ENCODE data around the gene ARHGEF2.
"Not testable (repeated sequence)": the region's sequence is repeated elsewhere in the genome, so short reads cannot be mapped to it uniquely, and the experiment has no call there.

Gene ARHGEF2

GRCh38 chr1:156003923-156004188 is 25.5 kb upstream of the ARHGEF2 start:
- no peak for DNase-seq
- TF ChIP-seq POLR2A (IDR thresholded peaks at IDR 0.05; ENCODE audit: low read length) (no peak), GATA1 (IDR thresholded peaks at IDR 0.05; ENCODE audit: low read depth, low read length) (no peak)

- no peak for TF ChIP-seq POLR2A (IDR thresholded peaks at IDR 0.05; ENCODE audit: low read length)
- no peak for TF ChIP-seq GATA1 (IDR thresholded peaks at IDR 0.05; ENCODE audit: low read depth, low read length)
- DNase-seq: no peak
Observed at GRCh38 chr1:156002188-156002911, 24.0 kb upstream of the ARHGEF2 start.

- no peak for TF ChIP-seq GATA1 (IDR thresholded peaks at IDR 0.05; ENCODE audit: low read depth, low read length)
- no peak for TF ChIP-seq POLR2A (IDR thresholded peaks at IDR 0.05; ENCODE audit: low read length)
- DNase-seq: no peak
Observed at GRCh38 chr1:156001662-156002171, 23.4 kb upstream of the ARHGEF2 start.

GRCh38 chr1:156001021-156001661 is 22.8 kb upstream of the ARHGEF2 start:
- TF ChIP-seq GATA1 (IDR thresholded peaks at IDR 0.05; ENCODE audit: low read depth, low read length): no peak
- no peak for TF ChIP-seq POLR2A (IDR thresholded peaks at IDR 0.05; ENCODE audit: low read length)
- DNase-seq: no peak

- DNase-seq: no peak
- TF ChIP-seq GATA1 (IDR thresholded peaks at IDR 0.05; ENCODE audit: low read depth, low read length) (no peak), POLR2A (IDR thresholded peaks at IDR 0.05; ENCODE audit: low read length) (no peak)
Observed at GRCh38 chr1:155999964-156000363, 21.6 kb upstream of the ARHGEF2 start.

- DNase-seq: no peak
- TF ChIP-seq POLR2A (IDR thresholded peaks at IDR 0.05; ENCODE audit: low read length) (no peak), GATA1 (IDR thresholded peaks at IDR 0.05; ENCODE audit: low read depth, low read length) (no peak)
Observed at GRCh38 chr1:155996166-155996565, 17.8 kb upstream of the ARHGEF2 start.

GRCh38 chr1:155993595-155993994 is 15.2 kb upstream of the ARHGEF2 start:
- no peak for DNase-seq
- no peak for TF ChIP-seq POLR2A (IDR thresholded peaks at IDR 0.05; ENCODE audit: low read length)
- no peak for TF ChIP-seq GATA1 (IDR thresholded peaks at IDR 0.05; ENCODE audit: low read depth, low read length)

GRCh38 chr1:155990005-155990739 is 11.8 kb upstream of the ARHGEF2 start:
- TF ChIP-seq POLR2A (IDR thresholded peaks at IDR 0.05; ENCODE audit: low read length) (no peak), GATA1 (IDR thresholded peaks at IDR 0.05; ENCODE audit: low read depth, low read length) (no peak)
- no peak for DNase-seq

GRCh38 chr1:155989242-155990004 is 11.1 kb upstream of the ARHGEF2 start:
- TF ChIP-seq POLR2A (IDR thresholded peaks at IDR 0.05; ENCODE audit: low read length): no peak
- peak; percentile 71 to 86 for DNase-seq

- not testable (repeated sequence) for DNase-seq
Observed at GRCh38 chr1:155984903-155985645, 6.7 kb upstream of the ARHGEF2 start.

- TF ChIP-seq POLR2A (IDR thresholded peaks at IDR 0.05; ENCODE audit: low read length) (no peak), GATA1 (IDR thresholded peaks at IDR 0.05; ENCODE audit: low read depth, low read length) (no peak)
Observed at GRCh38 chr1:155984341-155984740, 6.0 kb upstream of the ARHGEF2 start.

GRCh38 chr1:155983191-155984024 is 5.1 kb upstream of the ARHGEF2 start:
- no peak for TF ChIP-seq GATA1 (IDR thresholded peaks at IDR 0.05; ENCODE audit: low read depth, low read length)
- TF ChIP-seq POLR2A (IDR thresholded peaks at IDR 0.05; ENCODE audit: low read length): no peak
- DNase-seq: peak; percentile 49 to 77

More at GRCh38 chr1:155984341-155984740, 6.0 kb upstream of the ARHGEF2 start:
- no peak for DNase-seq
